Measurements from ENCODE around the gene KRTCAP2.

GRCh38 chr1:155210314-155211104 lies 37.4 kb upstream of the KRTCAP2 start:
- TF ChIP-seq POLR2A (IDR thresholded peaks at IDR 0.05) (no peak), CTCF (IDR thresholded peaks at IDR 0.05) (no peak)
